Activated CD4-positive, alpha-beta T cell treated with anti-CD3 and anti-CD28 coated beads, Interleukin-2, amount 50 U/mL, for 48 hours (primary cell): Measurements from ENCODE around the gene RNF123.

Experiments
- DNase-seq, 2 experiments: peaks; one replicate each; pipeline ENCODE4 v3.0.0-alpha.2; 2020

RNF123 gene

GRCh38 chr3:49757197-49757596 lies 67.8 kb downstream of the RNF123 start:
- no peak for DNase-seq

- no peak for DNase-seq
Measured at GRCh38 chr3:49759226-49759625, 69.9 kb downstream of the RNF123 start.

GRCh38 chr3:49761661-49762060 lies 72.3 kb downstream of the RNF123 start:
- DNase-seq, result no peak

GRCh38 chr3:49763981-49764380 lies 74.6 kb downstream of the RNF123 start:
- DNase-seq, result no peak

- DNase-seq, result no peak
Measured at GRCh38 chr3:49769286-49769915, 80.0 kb downstream of the RNF123 start.

DNA sequence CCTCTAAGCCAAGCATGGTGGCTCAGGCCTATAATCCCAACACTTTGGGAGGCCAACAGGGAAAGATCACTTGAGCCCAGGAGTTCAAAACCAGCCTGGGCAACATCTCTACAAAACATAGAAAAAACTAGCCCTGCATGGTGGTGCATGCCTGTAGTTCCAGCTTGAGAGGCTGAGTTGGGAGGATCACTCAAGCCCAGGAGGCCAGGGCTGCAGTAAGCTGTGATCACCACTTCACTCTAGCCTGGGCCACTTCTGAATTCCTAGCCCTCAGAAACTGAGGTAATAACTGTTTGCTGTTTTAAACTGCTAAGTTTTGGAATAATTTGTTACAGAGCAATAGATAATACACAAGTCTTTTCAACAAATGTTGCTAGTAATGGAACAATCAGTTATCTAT lies 80.6 kb downstream of the RNF123 start:
- DNase-seq, result no peak
